H7 (cell line): ENCODE data around the gene CLNS1A. TPM values are rescaled to one million over a fixed set of nuclear protein-coding genes. Genes with fewer than 3 reads are reported as not detected.
"Not testable (repeated sequence)": the region's sequence is repeated elsewhere in the genome, so short reads cannot be mapped to it uniquely, and the experiment has no call there.

Source experiments
- DNase-seq: peaks from one replicate; pipeline ENCODE4 v3.0.0; 2012
- H3K27me3 ChIP-seq: 2 replicates; pipeline ENCODE4 v1.6.0; 2011; ENCODE audit warnings: mild to moderate bottlenecking, low read length; ENCODE audit not compliant: control insufficient read depth, insufficient read depth
- H3K36me3 ChIP-seq: replicated peaks from 2 replicates; pipeline ENCODE4 v1.5.1; 2011; ENCODE audit warnings: low read length; ENCODE audit not compliant: control insufficient read depth, insufficient read depth
- H3K4me3 ChIP-seq: 2 replicates; pipeline ENCODE4 v1.5.1; 2011; ENCODE audit warnings: low read depth, mild to moderate bottlenecking, control low read depth, low read length, moderate library complexity; ENCODE audit not compliant: insufficient read depth
- total RNA-seq: library from RNA; depleted of rRNA; stranded (reverse); fragments of >200 nt; shearing (Covaris generic); gene quantifications from 2 replicates; pipeline ENCODE4 v1.2.3, GENCODE V29; 2014; rRNA removed

The CLNS1A gene
- total RNA-seq, 1 experiment from 2014 or later = 167 TPM

GRCh38 chr11:77593883-77594282 lies 43.7 kb downstream of the CLNS1A start:
- no peak overlapping the region for H3K4me3 ChIP-seq
- H3K27me3 ChIP-seq = no peaks in the 10 kb centered on the region; the same call in none of the 2 replicates
- H3K36me3 ChIP-seq = no peaks in the 10 kb centered on the region
- no peak for DNase-seq

- H3K4me3 ChIP-seq = no peak overlapping the region
- no peaks in the 10 kb centered on the region; the same call in none of the 2 replicates for H3K27me3 ChIP-seq
- no peaks in the 10 kb centered on the region for H3K36me3 ChIP-seq
- no peak for DNase-seq
Observed at GRCh38 chr11:77592727-77593126, 44.9 kb downstream of the CLNS1A start.

GRCh38 chr11:77590194-77590782 lies 47.3 kb downstream of the CLNS1A start:
- H3K4me3 ChIP-seq = peak overlapping the region; percentile 76
- DNase-seq = peak; percentile 65
- no peaks in the 10 kb centered on the region for H3K36me3 ChIP-seq
- no peaks in the 10 kb centered on the region; the same call in none of the 2 replicates for H3K27me3 ChIP-seq

GRCh38 chr11:77589521-77590193 lies 47.9 kb downstream of the CLNS1A start, which contains the start of gene AQP11:
AQP11 (plus strand) TSS chr11:77589953; CDS start chr11:77589993, 40 bp downstream.
- peak; percentile 95 for DNase-seq

GRCh38 chr11:77589181-77589520 lies 48.4 kb downstream of the CLNS1A start:
- Histone ChIP-seq H3K4me3 (peak overlapping the region; percentile 76), H3K36me3 (no peaks in the 10 kb centered on the region), H3K27me3 (no peaks in the 10 kb centered on the region; the same call in none of the 2 replicates)
- DNase-seq = no peak

More at GRCh38 chr11:77589521-77590193, 47.9 kb downstream of the CLNS1A start, which contains the start of gene AQP11:
- H3K36me3 ChIP-seq = no peaks in the 10 kb centered on the region
- H3K4me3 ChIP-seq = peak within 1 kb of the TSS; percentile 76
- no peaks in the 10 kb centered on the region; the same call in none of the 2 replicates for H3K27me3 ChIP-seq

- no peaks in the 10 kb centered on the region for H3K27me3 ChIP-seq
- no peaks in the 10 kb centered on the region for H3K36me3 ChIP-seq
- H3K4me3 ChIP-seq = no peak overlapping the region
- no peak for DNase-seq
Observed at GRCh38 chr11:77580712-77581337, 56.8 kb downstream of the CLNS1A start.

- not testable (repeated sequence) for H3K27me3 ChIP-seq, H3K36me3 ChIP-seq, DNase-seq, H3K4me3 ChIP-seq
Observed at GRCh38 chr11:77575428-77575827, 62.2 kb downstream of the CLNS1A start.

GRCh38 chr11:77570896-77571295 lies 66.7 kb downstream of the CLNS1A start:
- DNase-seq, H3K36me3 ChIP-seq, H3K4me3 ChIP-seq, H3K27me3 ChIP-seq: not testable (repeated sequence)

- Histone ChIP-seq H3K36me3 (no peaks in the 10 kb centered on the region), H3K27me3 (no peaks in the 10 kb centered on the region), H3K4me3 (no peak overlapping the region)
- no peak for DNase-seq
Observed at GRCh38 chr11:77569676-77570070, 67.9 kb downstream of the CLNS1A start.

- H3K27me3 ChIP-seq = no peaks in the 10 kb centered on the region
- H3K36me3 ChIP-seq = no peaks in the 10 kb centered on the region
Observed at GRCh38 chr11:77568916-77569675, 68.5 kb downstream of the CLNS1A start.

GRCh38 chr11:77568306-77568705 lies 69.3 kb downstream of the CLNS1A start:
- H3K4me3 ChIP-seq = no peak overlapping the region
- H3K27me3 ChIP-seq = no peaks in the 10 kb centered on the region
- DNase-seq = no peak
- no peaks in the 10 kb centered on the region for H3K36me3 ChIP-seq

More at GRCh38 chr11:77568916-77569675, 68.5 kb downstream of the CLNS1A start:
- H3K4me3 ChIP-seq = no peak overlapping the region
- no peak for DNase-seq

Other genes with a start within 250 kb of the CLNS1A start
- gene PAK1, start 163.7 kb downstream of the CLNS1A start, total RNA-seq = 126 and 158 TPM in 2 replicates
- gene AQP11, start 47.8 kb downstream of the CLNS1A start, total RNA-seq = 1.2 and 2.0 TPM in 2 replicates
- gene RSF1, start 182.9 kb upstream of the CLNS1A start, total RNA-seq = 12.3 and 36.3 TPM in 2 replicates
- 13.1 and 19.0 TPM in 2 replicates for gene AAMDC, start 183.3 kb upstream of the CLNS1A start, total RNA-seq